ENCODE measurements around the gene CAPN9. TPM values are rescaled to one million over a fixed set of nuclear protein-coding genes. Genes with fewer than 3 reads are reported as not detected.
"Not testable (repeated sequence)": the region's sequence is repeated elsewhere in the genome, so short reads cannot be mapped to it uniquely, and the experiment has no call there.

The CAPN9 gene
- total RNA-seq, 1 donor from 2014 or later = 0.83 TPM

GRCh38 chr1:230761443-230762167 lies 14.4 kb downstream of the CAPN9 start:
- intact Hi-C loops (cut with DNase I) = no loop called here
- ATAC-seq (ENCODE audit: poor library complexity) (no peak), DNase-seq (no peak)

- no peak for ATAC-seq (ENCODE audit: poor library complexity)
- intact Hi-C loops (cut with DNase I) = no loop called here
- no peak for DNase-seq
Measured at GRCh38 chr1:230763927-230764591, 16.9 kb downstream of the CAPN9 start.

- intact Hi-C loops (cut with DNase I) = no loop called here
- ATAC-seq (ENCODE audit: poor library complexity) = no peak
- no peak for DNase-seq
Measured at GRCh38 chr1:230766318-230766717, 19.1 kb downstream of the CAPN9 start.

GRCh38 chr1:230767859-230768612 lies 20.8 kb downstream of the CAPN9 start:
- intact Hi-C loops (cut with DNase I); DNase-seq; ATAC-seq (ENCODE audit: poor library complexity): not testable (repeated sequence)

- DNase-seq (no peak), ATAC-seq (ENCODE audit: poor library complexity) (no peak)
- intact Hi-C loops (cut with DNase I) = no loop called here
Measured at GRCh38 chr1:230768903-230769570, 21.8 kb downstream of the CAPN9 start.

- DNase-seq (no peak), ATAC-seq (ENCODE audit: poor library complexity) (no peak)
- intact Hi-C loops (cut with DNase I) = loop anchor here (5.0 to 10.0 kb wide), 2 partner anchors 86 to 133 kb away; no protein-coding TSS in a partner anchor
Measured at GRCh38 chr1:230770317-230770716, 23.1 kb downstream of the CAPN9 start.

GRCh38 chr1:230771773-230772354 lies 24.7 kb downstream of the CAPN9 start:
- DNase-seq = no peak
- intact Hi-C loops (cut with DNase I) = loop anchor here (5.0 to 10.0 kb wide), 2 partner anchors 87 to 135 kb away; no protein-coding TSS in a partner anchor
- ATAC-seq (ENCODE audit: poor library complexity) = peak; percentile 26

GRCh38 chr1:230772457-230773395 lies 25.5 kb downstream of the CAPN9 start:
- intact Hi-C loops (cut with DNase I) = loop anchor here (5.0 to 10.0 kb wide), 2 partner anchors 88 to 135 kb away; no protein-coding TSS in a partner anchor
- ATAC-seq (ENCODE audit: poor library complexity) = peak; percentile 92
- peak; percentile 66 for DNase-seq

GRCh38 chr1:230773396-230774033 lies 26.3 kb downstream of the CAPN9 start:
- DNase-seq (no peak), ATAC-seq (ENCODE audit: poor library complexity) (peak; percentile 23)
- intact Hi-C loops (cut with DNase I) = loop anchor here (5.0 to 10.0 kb wide), 2 partner anchors 89 to 136 kb away; no protein-coding TSS in a partner anchor

GRCh38 chr1:230778916-230779590 lies 31.9 kb downstream of the CAPN9 start:
- intact Hi-C loops (cut with DNase I) = loop anchor here (10.0 kb wide), 1 partner anchor 94 kb away; no protein-coding TSS in a partner anchor
- DNase-seq (no peak), ATAC-seq (ENCODE audit: poor library complexity) (no peak)

- intact Hi-C loops (cut with DNase I) = no loop called here
- DNase-seq (no peak), ATAC-seq (ENCODE audit: poor library complexity) (no peak)
Measured at GRCh38 chr1:230781131-230781530, 33.9 kb downstream of the CAPN9 start.

- intact Hi-C loops (cut with DNase I) = no loop called here
- DNase-seq (no peak), ATAC-seq (ENCODE audit: poor library complexity) (no peak)
Measured at GRCh38 chr1:230781594-230781993, 34.4 kb downstream of the CAPN9 start.

- ATAC-seq (ENCODE audit: poor library complexity) = no peak
- intact Hi-C loops (cut with DNase I) = no loop called here
- DNase-seq = no peak
Measured at GRCh38 chr1:230784163-230784562, 37.0 kb downstream of the CAPN9 start.

GRCh38 chr1:230785636-230786384 lies 38.6 kb downstream of the CAPN9 start:
- ATAC-seq (ENCODE audit: poor library complexity) (no peak), DNase-seq (no peak)
- intact Hi-C loops (cut with DNase I) = no loop called here

- no peak for ATAC-seq (ENCODE audit: poor library complexity)
- no peak for DNase-seq
- intact Hi-C loops (cut with DNase I) = no loop called here
Measured at GRCh38 chr1:230786385-230786753, 39.2 kb downstream of the CAPN9 start.

- intact Hi-C loops (cut with DNase I) = no loop called here
- DNase-seq (no peak), ATAC-seq (ENCODE audit: poor library complexity) (no peak)
Measured at GRCh38 chr1:230787471-230787870, 40.3 kb downstream of the CAPN9 start.
